Peyer's patch (tissue), 4 donors: ENCODE data around the gene RAVER2. TPM values are rescaled to one million over a fixed set of nuclear protein-coding genes. Genes with fewer than 3 reads are reported as not detected.

Source experiments
- DNase-seq, 3 donors: peaks; one replicate each; pipeline ENCODE4 v3.0.0-alpha.2; 2017 to 2019
- H3K27ac ChIP-seq, 4 donors: fragments of 200-600 bp; sonication (generic); one replicate each; pipeline ENCODE4 v1.5.1; 2016 to 2019
- H3K27me3 ChIP-seq, 2 donors: fragments of 200-600 bp; sonication (generic); one replicate each; pipeline ENCODE4 v1.5.1; 2019
- H3K36me3 ChIP-seq, 3 donors: fragments of 200-600 bp; sonication (generic); one replicate each; pipeline ENCODE4 v1.5.1; 2016 to 2019
- H3K4me1 ChIP-seq, 4 donors: fragments of 200-600 bp; sonication (generic); one replicate each; pipeline ENCODE4 v1.5.1; 2016 to 2019
- H3K4me3 ChIP-seq, 4 donors: fragments of 200-600 bp; sonication (generic); 1 replicate in 3 of 4; 2 replicates in 1 of 4; pipeline ENCODE4 v1.5.1; 2016 to 2019; ENCODE audit warnings: mild to moderate bottlenecking in 1 of 4
- H3K9me3 ChIP-seq, 4 donors: fragments of 200-600 bp; sonication (generic); one replicate each; pipeline ENCODE4 v1.5.1; 2016 to 2019; ENCODE audit warnings: mild to moderate bottlenecking in 1 of 4
- CTCF ChIP-seq, 6 experiments: fragments of 450-650 bp in 4 of 6; fragments of 200-600 bp in 2 of 6; sonication (generic) in 1 of 6; IDR thresholded peaks; one replicate each; pipeline ENCODE4 v1.5.1; 2017 to 2019; ENCODE audit warnings: antibody characterized with exemption in 6 of 6, mild to moderate bottlenecking in 3 of 6, moderate library complexity in 1 of 6
- POLR2A ChIP-seq, 2 donors: fragments of 450-650 bp; IDR thresholded peaks; one replicate each; pipeline ENCODE4 v1.5.1; 2017; ENCODE audit warnings: antibody characterized with exemption in 2 of 2, mild to moderate bottlenecking in 2 of 2, moderate library complexity in 2 of 2
- total RNA-seq, 4 donors: library from RNA; depleted of rRNA; stranded (reverse); fragments of >200 nt; gene quantifications; one replicate each; pipeline ENCODE4 v1.1.0, GENCODE V29; 2016

The RAVER2 gene
- total RNA-seq, 4 donors from 2014 or later = 26.4 to 51.5 (median 45.0) TPM

GRCh38 chr1:64750875-64751274 is 6.0 kb downstream of the RAVER2 start:
- Histone ChIP-seq H3K36me3 (no peaks in the 10 kb centered on the region), H3K9me3 (no peaks in the 10 kb centered on the region), H3K27me3 (no peaks in the 10 kb centered on the region), H3K27ac (no peak overlapping the region), H3K4me3 (no peak overlapping the region), H3K4me1 (peaks cover 0 to 40% (median 0%) of the 10 kb centered on the region in 4 donors)
- TF ChIP-seq POLR2A (IDR thresholded peaks at IDR 0.05) (no peak), CTCF (IDR thresholded peaks at IDR 0.05) (no peak)
- DNase-seq = no peak

- no peak for DNase-seq
- no peak overlapping the region for H3K4me3 ChIP-seq
- H3K4me1 ChIP-seq = peaks cover 0 to 25% (median 0%) of the 10 kb centered on the region in 4 donors
- H3K36me3 ChIP-seq = no peaks in the 10 kb centered on the region
- no peaks in the 10 kb centered on the region for H3K9me3 ChIP-seq
- H3K27ac ChIP-seq = peak overlapping the region in 3 of 4 donors; percentile 37 to 74 (median 65)
- TF ChIP-seq POLR2A (IDR thresholded peaks at IDR 0.05) (no peak), CTCF (IDR thresholded peaks at IDR 0.05) (no peak)
- no peaks in the 10 kb centered on the region for H3K27me3 ChIP-seq
These were observed 9.3 kb downstream of the RAVER2 start for GRCh38 chr1:64754173-64754572.

GRCh38 chr1:64755361-64755760 is 10.5 kb downstream of the RAVER2 start:
- H3K27ac ChIP-seq = peak overlapping the region in 3 of 4 donors; percentile 37 to 79 (median 65)
- TF ChIP-seq CTCF (IDR thresholded peaks at IDR 0.05) (peak in 3 of 6 experiments; percentile 7 to 15 (median 9)), POLR2A (IDR thresholded peaks at IDR 0.05) (peak in 1 of 2 donors; percentile 36)
- no peak for DNase-seq

GRCh38 chr1:64756770-64757169 is 11.9 kb downstream of the RAVER2 start:
- H3K9me3 ChIP-seq = no peaks in the 10 kb centered on the region
- no peaks in the 10 kb centered on the region for H3K36me3 ChIP-seq
- no peaks in the 10 kb centered on the region for H3K27me3 ChIP-seq
- H3K4me3 ChIP-seq = no peak overlapping the region
- TF ChIP-seq CTCF (IDR thresholded peaks at IDR 0.05) (no peak), POLR2A (IDR thresholded peaks at IDR 0.05) (no peak)
- H3K27ac ChIP-seq = peak overlapping the region in 1 of 4 donors; percentile 68
- no peak for DNase-seq
- peaks cover 0 to 8% (median 0%) of the 10 kb centered on the region in 4 donors for H3K4me1 ChIP-seq

More at GRCh38 chr1:64755361-64755760, 10.5 kb downstream of the RAVER2 start:
- Histone ChIP-seq H3K4me3 (no peak overlapping the region), H3K27me3 (no peaks in the 10 kb centered on the region), H3K9me3 (no peaks in the 10 kb centered on the region), H3K36me3 (no peaks in the 10 kb centered on the region), H3K4me1 (peaks cover 0 to 20% (median 0%) of the 10 kb centered on the region in 4 donors)

- Histone ChIP-seq H3K4me3 (no peak overlapping the region), H3K27me3 (no peaks in the 10 kb centered on the region), H3K36me3 (no peaks in the 10 kb centered on the region), H3K27ac (peak overlapping the region in 1 of 4 donors; percentile 68), H3K4me1 (peaks cover 0 to 4% (median 0%) of the 10 kb centered on the region in 4 donors), H3K9me3 (no peaks in the 10 kb centered on the region)
- TF ChIP-seq CTCF (IDR thresholded peaks at IDR 0.05) = no peak
- no peak for TF ChIP-seq POLR2A (IDR thresholded peaks at IDR 0.05)
- DNase-seq = no peak
These were observed 12.3 kb downstream of the RAVER2 start for GRCh38 chr1:64757213-64757612.

GRCh38 chr1:64758233-64758632 is 13.4 kb downstream of the RAVER2 start:
- Histone ChIP-seq H3K4me3 (no peak overlapping the region), H3K27me3 (no peaks in the 10 kb centered on the region), H3K36me3 (no peaks in the 10 kb centered on the region), H3K27ac (peak overlapping the region in 1 of 4 donors; percentile 21), H3K4me1 (no peaks in the 10 kb centered on the region), H3K9me3 (no peaks in the 10 kb centered on the region)
- DNase-seq = no peak
- TF ChIP-seq POLR2A (IDR thresholded peaks at IDR 0.05) (no peak), CTCF (IDR thresholded peaks at IDR 0.05) (no peak)
